K562 (cell line): ENCODE results near the gene ZNF787. TPM values are rescaled to one million over a fixed set of nuclear protein-coding genes. Genes with fewer than 3 reads are reported as not detected.

Source experiments
- ATAC-seq: fragments of 200-7000 bp; cut with Tn5 transposase; 3 replicates; pipeline ENCODE4 v1.9.1; 2020; ENCODE audit warnings: moderate library complexity
- BruUV-seq: library from RNA; stranded (reverse); fragments of 400-500 nt; replicated peaks from 2 replicates; lab custom pipeline; 2021; lab: Mats Ljungman, UMichigan
- CTCF ChIA-PET: fragments of 300-600 bp; formaldehyde crosslinking; extraction: SDS; loops from one replicate; lab custom pipeline; 2021; ENCODE audit warnings: low intra/inter-chr PET ratio; lab: Yijun Ruan, JAX
- POLR2A ChIA-PET: fragments of 300-600, 350-650 bp; sonication (Branson Sonifier 250); formaldehyde crosslinking; extraction: SDS; loops from one replicate; lab custom pipeline; 2021; ENCODE audit warnings: antibody characterized with exemption, inconsistent platforms; lab: Yijun Ruan, JAX
- DNase-seq, 4 experiments: peaks; one replicate each; pipeline versions ENCODE4 v3.0.0 to v3.0.0-alpha.2; 2011 to 2018; ENCODE audit warnings: low spot score in 3 of 4, mixed read lengths in 3 of 4; ENCODE audit errors: extremely low read depth in 1 of 4
- FAIRE-seq: peaks from 2 replicates; lab custom pipeline; 2011; peaks lifted over from hg19 to GRCh38; lab: Jason Lieb, UNC
- H2AFZ ChIP-seq: 2 replicates; pipeline ENCODE4 v1.6.0; 2011; ENCODE audit warnings: low read depth, low read length, control low read depth, inconsistent platforms
- H3K27ac ChIP-seq: fragments of 200-600 bp; 3 replicates; pipeline ENCODE4 v1.8.0; 2011; ENCODE audit warnings: low read depth, mild to moderate bottlenecking, control low read depth, inconsistent platforms, low read length, moderate library complexity, mixed read lengths; ENCODE audit errors: extremely low read depth
- H3K27me3 ChIP-seq, 2 experiments: fragments of 300-600 bp in 1 of 2; 2 replicates in 1 of 2; 3 replicates in 1 of 2; pipeline versions ENCODE4 v1.6.0 to v1.8.0; 2011; ENCODE audit warnings: inconsistent platforms in 2 of 2, low read length in 2 of 2, mild to moderate bottlenecking in 1 of 2, mixed read lengths in 1 of 2, moderate library complexity in 1 of 2; ENCODE audit not compliant: control insufficient read depth in 2 of 2, insufficient read depth in 2 of 2
- H3K36me3 ChIP-seq: fragments of 300-600 bp; 3 replicates; pipeline ENCODE4 v1.8.0; 2011; ENCODE audit warnings: mild to moderate bottlenecking, low read length, inconsistent platforms; ENCODE audit not compliant: control insufficient read depth, insufficient read depth
- H3K4me1 ChIP-seq, 2 experiments: fragments of 200-600 bp in 1 of 2; replicated peaks in 1 of 2; 2 replicates in 1 of 2; 3 replicates in 1 of 2; pipeline versions ENCODE4 v1.5.1 to v1.8.0; 2011; ENCODE audit warnings: inconsistent platforms in 2 of 2, low read length in 2 of 2, mild to moderate bottlenecking in 1 of 2, mixed read lengths in 1 of 2, moderate library complexity in 1 of 2; ENCODE audit not compliant: control insufficient read depth in 2 of 2, insufficient read depth in 2 of 2
- H3K4me2 ChIP-seq: 2 replicates; pipeline ENCODE4 v1.6.1; 2011; ENCODE audit warnings: low read length, control low read depth, inconsistent platforms, mixed read lengths; ENCODE audit not compliant: insufficient read depth
- H3K4me3 ChIP-seq: fragments of 200-600 bp; sonication (generic), shearing (Covaris generic); 2 replicates; pipeline ENCODE4 v1.5.1; 2016; ENCODE audit warnings: control low read depth, inconsistent platforms
- H3K79me2 ChIP-seq: fragments of 200-600 bp; 3 replicates; pipeline ENCODE4 v1.8.0; 2011; ENCODE audit warnings: low read length, inconsistent platforms; ENCODE audit not compliant: control insufficient read depth, insufficient read depth
- H3K9ac ChIP-seq, 2 experiments: 2 replicates each; pipeline versions ENCODE4 v1.6.0 to v1.6.1; 2011; ENCODE audit warnings: low read depth in 2 of 2, low read length in 2 of 2, control low read depth in 1 of 2, inconsistent platforms in 1 of 2, mild to moderate bottlenecking in 1 of 2, mixed read lengths in 1 of 2; ENCODE audit not compliant: insufficient read depth in 1 of 2
- H3K9me1 ChIP-seq: one replicate; pipeline ENCODE4 v1.6.0; 2011; ENCODE audit warnings: inconsistent platforms, mild to moderate bottlenecking, low read length, moderate library complexity; ENCODE audit not compliant: control insufficient read depth, insufficient read depth
- H3K9me3 ChIP-seq: replicated peaks from 2 replicates; pipeline ENCODE4 v1.5.1; 2011; ENCODE audit warnings: low read depth, low read length, inconsistent platforms; ENCODE audit not compliant: control insufficient read depth, insufficient read depth
- H4K20me1 ChIP-seq: replicated peaks from 2 replicates; pipeline ENCODE4 v1.6.1; 2011; ENCODE audit warnings: low read length, inconsistent platforms, mixed read lengths; ENCODE audit not compliant: control insufficient read depth, insufficient read depth
- ARNT ChIP-seq, 2 experiments: fragments of 450-650 bp; IDR thresholded peaks; 2 replicates each; pipeline ENCODE4 v1.6.1; 2016; ENCODE audit warnings: mild to moderate bottlenecking in 1 of 2
- ATF7 ChIP-seq: fragments of 450-650 bp; IDR thresholded peaks from 2 replicates; pipeline ENCODE4 v1.7.1; 2014; ENCODE audit warnings: mild to moderate bottlenecking, moderate library complexity
- CAMTA2 ChIP-seq: fragments of 250-450 bp; sonication (Bioruptor Pico); conservative IDR thresholded peaks from 2 replicates; pipeline ENCODE4 v1.5.1; 2022
- ETS2 ChIP-seq: IDR thresholded peaks from 2 replicates; pipeline ENCODE4 v1.6.1; 2016; ENCODE audit warnings: borderline replicate concordance, missing genetic modification characterization, mild to moderate bottlenecking, moderate library complexity, missing compliant biosample characterization; ENCODE audit not compliant: poor library complexity, severe bottlenecking
- MLX ChIP-seq, 2 experiments: fragments of 450-650 bp in 1 of 2; sonication (generic) in 1 of 2; formaldehyde crosslinking; conservative IDR thresholded peaks; 2 replicates each; pipeline versions ENCODE4 v1.4.0 to v1.8.1; 2020 to 2022; ENCODE audit warnings: mild to moderate bottlenecking in 1 of 2, missing genetic modification reagents in 1 of 2
- POLR3G ChIP-seq: IDR thresholded peaks from 2 replicates; pipeline ENCODE4 v1.6.1; 2011; ENCODE audit not compliant: insufficient read length, insufficient replicate concordance; ENCODE audit errors: extremely low read depth
- RNF2 ChIP-seq: sonication (generic); IDR thresholded peaks from 2 replicates; pipeline ENCODE4 v1.6.1; 2016
- SMARCA5 ChIP-seq: fragments of 450-650 bp; IDR thresholded peaks from 2 replicates; pipeline ENCODE4 v1.6.1; 2016
- XRCC4 ChIP-seq: IDR thresholded peaks from one replicate; pipeline ENCODE4 v1.6.1; 2011; ENCODE audit not compliant: insufficient read depth, insufficient read length; ENCODE audit errors: extremely low read depth
- ZBTB49 ChIP-seq: sonication (generic); formaldehyde crosslinking; IDR thresholded peaks from 2 replicates; pipeline ENCODE4 v1.8.0; 2022; ENCODE audit warnings: missing genetic modification reagents, mild to moderate bottlenecking, borderline replicate concordance
- ZNF696 ChIP-seq: fragments of 250-450 bp; sonication (Bioruptor Pico); conservative IDR thresholded peaks from 2 replicates; pipeline ENCODE4 v1.4.0; 2020; ENCODE audit warnings: mild to moderate bottlenecking, moderate library complexity
- ZNF830 ChIP-seq: fragments of 250-450 bp; sonication (Bioruptor Pico); IDR thresholded peaks from 2 replicates; pipeline ENCODE4 v1.5.0; 2021; ENCODE audit warnings: mild to moderate bottlenecking
- WGBS: fragments of 100-300 bp; shearing (Covaris generic); methylation state at CpG from one replicate; pipeline ENCODE4 v1.1.6; 2016; ENCODE audit warnings: low coverage, mixed read lengths; ENCODE audit not compliant: insufficient coverage; ENCODE audit errors: missing lambda C conversion rate; 5-methylcytosine and 5-hydroxymethylcytosine counted together
- in situ Hi-C: fragments of 300-500 bp; cut with MboI; formaldehyde crosslinking; loops from 4 replicates; pipeline ENCODE4 v1.15.0; 2018; ENCODE audit warnings: inconsistent platforms, mixed read lengths
- intact Hi-C: fragments of 100-400 bp; cut with micrococcal nuclease; formaldehyde crosslinking; loops from 2 replicates; pipeline ENCODE4 v1.14.2; 2022
- polyA plus RNA-seq, 8 experiments: library from polyadenylated mRNA; depleted of rRNA in 4 of 8; stranded (reverse) in 5 of 8; unstranded in 3 of 8; fragments of >200 nt; fragmentation: Nextera tagmentation in 2 of 8; fragmentation: Illumina TruSeq in 1 of 8; extraction: Ambion mirVana in 2 of 8; extraction: Trizol in 1 of 8; gene quantifications; 2 replicates each; pipeline versions ENCODE4 v1.2.1 to v1.2.3, GENCODE V29; 2011 to 2014; ENCODE audit warnings: inconsistent platforms in 1 of 8, missing spikeins in 1 of 8
- total RNA-seq, 7 experiments: library from RNA; depleted of rRNA in 6 of 7; stranded (reverse); fragments of >200 nt in 6 of 7; fragmentation: Illumina TruSeq in 2 of 7; extraction: Trizol in 2 of 7; gene quantifications; 2 replicates each; pipeline versions ENCODE4 v1.2.1 to v1.2.3, GENCODE V29; 2011 to 2021; ENCODE audit warnings: low replicate concordance in 1 of 7
- TF ChIP-seq, protein P1 (sequence below): fragments of 450-650 bp; conservative IDR thresholded peaks from 2 replicates; pipeline ENCODE4 v1.6.1; 2016; ENCODE audit warnings: missing genetic modification characterization, low read depth, mild to moderate bottlenecking, control low read depth, missing compliant biosample characterization
- TF ChIP-seq, protein P2 (sequence below): sonication (generic); formaldehyde crosslinking; IDR thresholded peaks from 2 replicates; pipeline ENCODE4 v1.8.1; 2023; ENCODE audit warnings: mild to moderate bottlenecking, missing genetic modification reagents

ZNF787 gene
- total and polyA plus RNA-seq, 9 of the 15 experiments (the other 6 are each of a cell fraction or from before 2014, with no cell fraction given), result 0.45 to 77.6 (median 7.3) TPM

GRCh38 chr19:56131651-56132050, 10.6 kb upstream of the ZNF787 start:
- no peaks in the 10 kb centered on the region for H3K27me3 ChIP-seq
- no peaks in the 10 kb centered on the region for H3K36me3 ChIP-seq
- H3K79me2 ChIP-seq, result no peaks in the 10 kb centered on the region
- H3K4me1 ChIP-seq, result peaks cover 6 to 17% of the 10 kb centered on the region in 2 experiments; a peak in 4 of 5 replicates
- FAIRE-seq (no peak), DNase-seq (no peak), ATAC-seq (no peak)
- no peak overlapping the region for H3K9ac ChIP-seq
- POLR2A ChIA-PET, result no interaction called here
- CTCF ChIA-PET, result no interaction called here
- no peaks in the 10 kb centered on the region for H4K20me1 ChIP-seq
- H2AFZ ChIP-seq, result no peak overlapping the region
- intact Hi-C loops, result no loop called here
- H3K4me2 ChIP-seq, result no peak overlapping the region
- BruUV-seq, result no TSS peak
- no peaks in the 10 kb centered on the region for H3K9me3 ChIP-seq
- H3K4me3 ChIP-seq, result no peak overlapping the region
- in situ Hi-C loops, result loop anchor here (25.0 kb wide), 1 partner anchor 969 kb away; the partner anchor contains the start of genes DNAAF3 and TNNI3
- TF ChIP-seq POLR3G (no peak), XRCC4 (no peak), ZNF696 (CRISPR knock-in tag) (no peak), MLX (CRISPR knock-in tag; conservative IDR thresholded peaks at IDR 0.05) (no peak), CAMTA2 (CRISPR knock-in tag) (no peak), RNF2 (no peak), ZNF830 (CRISPR knock-in tag) (no peak), SMARCA5 (no peak), ETS2 (tag) (no peak), ATF7 (no peak), ARNT (IDR thresholded peaks at IDR 0.05) (no peak), ZBTB49 (CRISPR knock-in tag) (no peak)
- TF ChIP-seq, protein P1, sequence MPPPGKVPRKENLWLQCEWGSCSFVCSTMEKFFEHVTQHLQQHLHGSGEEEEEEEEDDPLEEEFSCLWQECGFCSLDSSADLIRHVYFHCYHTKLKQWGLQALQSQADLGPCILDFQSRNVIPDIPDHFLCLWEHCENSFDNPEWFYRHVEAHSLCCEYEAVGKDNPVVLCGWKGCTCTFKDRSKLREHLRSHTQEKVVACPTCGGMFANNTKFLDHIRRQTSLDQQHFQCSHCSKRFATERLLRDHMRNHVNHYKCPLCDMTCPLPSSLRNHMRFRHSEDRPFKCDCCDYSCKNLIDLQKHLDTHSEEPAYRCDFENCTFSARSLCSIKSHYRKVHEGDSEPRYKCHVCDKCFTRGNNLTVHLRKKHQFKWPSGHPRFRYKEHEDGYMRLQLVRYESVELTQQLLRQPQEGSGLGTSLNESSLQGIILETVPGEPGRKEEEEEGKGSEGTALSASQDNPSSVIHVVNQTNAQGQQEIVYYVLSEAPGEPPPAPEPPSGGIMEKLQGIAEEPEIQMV (tag), result no peak
- TF ChIP-seq, protein P2, sequence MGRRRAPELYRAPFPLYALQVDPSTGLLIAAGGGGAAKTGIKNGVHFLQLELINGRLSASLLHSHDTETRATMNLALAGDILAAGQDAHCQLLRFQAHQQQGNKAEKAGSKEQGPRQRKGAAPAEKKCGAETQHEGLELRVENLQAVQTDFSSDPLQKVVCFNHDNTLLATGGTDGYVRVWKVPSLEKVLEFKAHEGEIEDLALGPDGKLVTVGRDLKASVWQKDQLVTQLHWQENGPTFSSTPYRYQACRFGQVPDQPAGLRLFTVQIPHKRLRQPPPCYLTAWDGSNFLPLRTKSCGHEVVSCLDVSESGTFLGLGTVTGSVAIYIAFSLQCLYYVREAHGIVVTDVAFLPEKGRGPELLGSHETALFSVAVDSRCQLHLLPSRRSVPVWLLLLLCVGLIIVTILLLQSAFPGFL (CRISPR knock-in tag), result no peak
- H3K27ac ChIP-seq, result no peak overlapping the region
- 76% methylated on average over 8 of the region's 8 CpGs for WGBS
- H3K9me1 ChIP-seq, result peaks cover 2% of the 10 kb centered on the region
